ENCODE data around the gene MEGF11. TPM values are rescaled to one million over a fixed set of nuclear protein-coding genes. Genes with fewer than 3 reads are reported as not detected.

The MEGF11 gene
- total and polyA plus RNA-seq, 3 experiments from 2014 or later, result not detected

DNA sequence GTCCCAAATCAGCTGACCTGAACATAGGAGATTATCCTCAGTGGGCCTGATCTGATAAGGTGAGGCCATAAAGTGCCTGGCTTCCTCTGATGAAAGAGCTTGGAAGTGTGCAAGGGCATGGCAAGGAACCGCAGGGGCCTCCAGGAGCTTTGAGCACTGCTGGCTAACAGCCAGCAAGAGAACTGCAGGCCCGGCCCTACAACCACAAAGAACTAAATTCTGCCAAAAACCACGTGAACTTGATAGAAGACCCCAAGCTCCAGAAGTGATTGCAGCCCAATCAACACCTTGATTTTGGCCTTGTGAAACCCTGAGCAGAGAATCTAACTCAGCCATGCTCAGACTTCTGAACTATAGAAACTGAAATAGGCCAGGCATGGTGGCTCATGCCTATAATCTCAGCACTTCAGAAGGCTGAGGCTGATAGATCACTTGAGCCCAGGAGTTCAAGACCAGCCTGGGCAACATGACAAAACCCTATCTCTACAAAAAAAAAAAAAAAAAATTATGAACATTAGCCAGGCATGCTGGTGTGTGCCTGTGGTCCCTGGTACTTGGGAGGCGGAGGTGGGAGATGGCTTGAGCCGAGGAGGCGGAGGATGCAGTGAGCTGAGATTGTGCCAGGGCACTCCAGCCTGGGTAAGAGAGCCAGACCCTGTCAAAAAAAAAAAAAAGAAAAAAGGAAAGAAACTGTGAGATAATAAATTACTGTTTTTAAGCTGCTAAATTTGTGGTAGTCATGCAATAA is 32.2 kb upstream of the MEGF11 start:
- ChIA-PET POLR2A (interaction anchor here (0.7 kb wide), 1 partner anchor 214 kb away, joined by 4 read pairs; no protein-coding TSS in a partner anchor), CTCF (interaction anchor here (0.7 to 2.1 kb wide), 3 partner anchors 9 to 148 kb away, joined by 3 to 6 read pairs (median 3); no protein-coding TSS in a partner anchor)
- H3K36me3 Mint-ChIP-seq, result no peaks in the 10 kb centered on the region
- H3K27ac Mint-ChIP-seq, result peak overlapping the region in 1 of 8 donors; percentile 66
- H3K4me1 Mint-ChIP-seq, result peaks cover 11 to 14% (median 12%) of the 10 kb centered on the region in 3 donors
- H3K27me3 Mint-ChIP-seq, result peaks cover 0 to 4% of the 10 kb centered on the region in 2 donors
- Histone ChIP-seq H3K4me3 (ENCODE audit: low read length) (no peak overlapping the region), H3K27ac (ENCODE audit: low read depth, low read length) (no peak overlapping the region), H3K4me1 (ENCODE audit: insufficient read depth, low read length) (peaks cover 8% of the 10 kb centered on the region), H3K9me3 (ENCODE audit: low read length) (no peaks in the 10 kb centered on the region), H3K36me3 (ENCODE audit: insufficient read depth, low read length) (no peaks in the 10 kb centered on the region), H3K27me3 (ENCODE audit: insufficient read depth, low read length, poor library complexity, severe bottlenecking) (no peaks in the 10 kb centered on the region)
- DNase-seq, result no peak
- no peaks in the 10 kb centered on the region for H3K9me3 Mint-ChIP-seq
- H3K4me3 Mint-ChIP-seq, result no peak overlapping the region

GRCh38 chr15:66284271-66284670 is 30.7 kb upstream of the MEGF11 start:
- Mint-ChIP-seq H3K36me3 (no peaks in the 10 kb centered on the region), H3K9me3 (no peaks in the 10 kb centered on the region), H3K27ac (no peak overlapping the region), H3K27me3 (peaks cover 0 to 13% of the 10 kb centered on the region in 2 donors), H3K4me1 (peaks cover 4 to 7% (median 5%) of the 10 kb centered on the region in 3 donors), H3K4me3 (no peak overlapping the region)
- Histone ChIP-seq H3K9me3 (ENCODE audit: low read length) (no peaks in the 10 kb centered on the region), H3K36me3 (ENCODE audit: insufficient read depth, low read length) (no peaks in the 10 kb centered on the region), H3K27ac (ENCODE audit: low read depth, low read length) (no peak overlapping the region), H3K4me1 (ENCODE audit: insufficient read depth, low read length) (no peaks in the 10 kb centered on the region), H3K27me3 (ENCODE audit: insufficient read depth, low read length, poor library complexity, severe bottlenecking) (no peaks in the 10 kb centered on the region), H3K4me3 (ENCODE audit: low read length) (no peak overlapping the region)
- ChIA-PET CTCF (interaction anchor here (1.3 kb wide), 1 partner anchor 8 kb away, joined by 3 read pairs; no protein-coding TSS in a partner anchor), POLR2A (no interaction called here)
- no peak for DNase-seq

DNA sequence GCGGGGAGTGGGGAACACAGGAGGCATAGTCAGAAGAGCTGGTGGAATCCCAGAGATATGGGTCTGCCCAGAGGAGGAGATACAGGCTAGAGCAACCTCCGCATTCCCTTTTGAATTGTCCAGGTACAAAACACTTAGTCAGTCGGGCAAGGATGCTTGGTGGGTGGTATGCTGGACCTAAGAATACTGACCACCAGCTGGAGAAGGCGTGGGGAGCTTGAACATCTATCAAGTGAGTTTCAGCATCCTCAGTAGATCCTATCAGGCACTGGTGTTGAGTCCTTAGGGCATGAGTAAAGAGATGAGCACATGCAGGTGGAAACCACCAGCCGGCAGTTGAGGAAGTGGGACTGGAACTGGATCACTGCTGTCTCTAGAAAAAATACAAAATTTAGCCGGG is 25.1 kb upstream of the MEGF11 start:
- Mint-ChIP-seq H3K36me3 (no peaks in the 10 kb centered on the region), H3K27me3 (peaks cover 0 to 14% of the 10 kb centered on the region in 2 donors), H3K4me1 (no peaks in the 10 kb centered on the region), H3K9me3 (peaks cover 0 to 4% (median 0%) of the 10 kb centered on the region in 5 donors), H3K27ac (no peak overlapping the region), H3K4me3 (no peak overlapping the region)
- ChIA-PET CTCF (interaction anchor here (1.2 kb wide), 1 partner anchor 9 kb away, joined by 3 read pairs; no protein-coding TSS in a partner anchor), POLR2A (no interaction called here)
- Histone ChIP-seq H3K27ac (ENCODE audit: low read depth, low read length) (no peak overlapping the region), H3K9me3 (ENCODE audit: low read length) (no peaks in the 10 kb centered on the region), H3K27me3 (ENCODE audit: insufficient read depth, low read length, poor library complexity, severe bottlenecking) (no peaks in the 10 kb centered on the region), H3K4me1 (ENCODE audit: insufficient read depth, low read length) (no peaks in the 10 kb centered on the region), H3K36me3 (ENCODE audit: insufficient read depth, low read length) (no peaks in the 10 kb centered on the region), H3K4me3 (ENCODE audit: low read length) (no peak overlapping the region)
- DNase-seq, result no peak

DNA sequence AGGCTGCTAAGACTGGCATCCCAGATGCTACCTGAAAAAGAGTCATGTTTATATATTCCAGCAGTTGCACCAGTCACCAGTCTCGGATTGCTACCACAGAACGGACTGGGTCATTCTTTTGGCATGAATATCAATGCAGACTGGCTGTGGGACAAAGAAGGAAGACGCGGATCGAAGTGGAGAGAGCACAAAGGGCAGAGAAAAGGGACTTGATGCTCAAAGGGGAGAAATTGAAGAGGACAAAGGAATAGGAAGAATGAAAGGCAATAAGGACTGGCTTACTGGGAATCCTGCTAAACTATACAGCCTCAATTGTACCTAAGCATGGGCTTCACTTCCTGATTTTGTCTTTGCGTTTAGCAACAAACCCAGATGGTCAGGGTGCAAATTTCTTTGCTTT is 24.5 kb upstream of the MEGF11 start:
- H3K27me3 ChIP-seq (ENCODE audit: insufficient read depth, low read length, poor library complexity, severe bottlenecking), result no peaks in the 10 kb centered on the region
- POLR2A ChIA-PET, result no interaction called here
- H3K4me1 Mint-ChIP-seq, result no peaks in the 10 kb centered on the region
- H3K4me1 ChIP-seq (ENCODE audit: insufficient read depth, low read length), result no peaks in the 10 kb centered on the region
- CTCF ChIA-PET, result interaction anchor here (1.2 kb wide), 1 partner anchor 10 kb away, joined by 3 read pairs; no protein-coding TSS in a partner anchor
- peaks cover 0 to 4% (median 0%) of the 10 kb centered on the region in 5 donors for H3K9me3 Mint-ChIP-seq
- no peaks in the 10 kb centered on the region for H3K36me3 ChIP-seq (ENCODE audit: insufficient read depth, low read length)
- H3K36me3 Mint-ChIP-seq, result no peaks in the 10 kb centered on the region
- DNase-seq, result no peak
- H3K27ac ChIP-seq (ENCODE audit: low read depth, low read length), result no peak overlapping the region
- H3K4me3 Mint-ChIP-seq, result no peak overlapping the region
- peaks cover 0 to 14% of the 10 kb centered on the region in 2 donors for H3K27me3 Mint-ChIP-seq
- H3K27ac Mint-ChIP-seq, result no peak overlapping the region
- no peaks in the 10 kb centered on the region for H3K9me3 ChIP-seq (ENCODE audit: low read length)
- H3K4me3 ChIP-seq (ENCODE audit: low read length), result no peak overlapping the region

GRCh38 chr15:66276546-66276945 is 23.0 kb upstream of the MEGF11 start:
- ChIA-PET POLR2A (no interaction called here), CTCF (interaction anchor here (0.7 to 0.9 kb wide), 2 partner anchors 9 to 11 kb away, joined by 3 read pairs; no protein-coding TSS in a partner anchor)
- Histone ChIP-seq H3K9me3 (ENCODE audit: low read length) (no peaks in the 10 kb centered on the region), H3K27me3 (ENCODE audit: insufficient read depth, low read length, poor library complexity, severe bottlenecking) (no peaks in the 10 kb centered on the region), H3K27ac (ENCODE audit: low read depth, low read length) (no peak overlapping the region), H3K36me3 (ENCODE audit: insufficient read depth, low read length) (no peaks in the 10 kb centered on the region), H3K4me3 (ENCODE audit: low read length) (no peak overlapping the region), H3K4me1 (ENCODE audit: insufficient read depth, low read length) (no peaks in the 10 kb centered on the region)
- Mint-ChIP-seq H3K4me3 (no peak overlapping the region), H3K4me1 (no peaks in the 10 kb centered on the region), H3K36me3 (no peaks in the 10 kb centered on the region), H3K27me3 (peaks cover 0 to 18% of the 10 kb centered on the region in 2 donors), H3K27ac (no peak overlapping the region), H3K9me3 (peaks cover 0 to 4% (median 0%) of the 10 kb centered on the region in 5 donors)
- no peak for DNase-seq

- Histone ChIP-seq H3K4me3 (ENCODE audit: low read length) (no peak overlapping the region), H3K27ac (ENCODE audit: low read depth, low read length) (no peak overlapping the region), H3K27me3 (ENCODE audit: insufficient read depth, low read length, poor library complexity, severe bottlenecking) (no peaks in the 10 kb centered on the region), H3K4me1 (ENCODE audit: insufficient read depth, low read length) (no peaks in the 10 kb centered on the region), H3K36me3 (ENCODE audit: insufficient read depth, low read length) (no peaks in the 10 kb centered on the region), H3K9me3 (ENCODE audit: low read length) (no peaks in the 10 kb centered on the region)
- Mint-ChIP-seq H3K27me3 (peaks cover 0 to 14% of the 10 kb centered on the region in 2 donors), H3K4me3 (no peak overlapping the region), H3K27ac (peak overlapping the region in 1 of 8 donors; percentile 34), H3K9me3 (peaks cover 0 to 4% (median 0%) of the 10 kb centered on the region in 5 donors), H3K36me3 (no peaks in the 10 kb centered on the region), H3K4me1 (no peaks in the 10 kb centered on the region)
- ChIA-PET CTCF (no interaction called here), POLR2A (no interaction called here)
- no peak for DNase-seq
Observed at GRCh38 chr15:66275352-66275751, 21.8 kb upstream of the MEGF11 start.

DNA sequence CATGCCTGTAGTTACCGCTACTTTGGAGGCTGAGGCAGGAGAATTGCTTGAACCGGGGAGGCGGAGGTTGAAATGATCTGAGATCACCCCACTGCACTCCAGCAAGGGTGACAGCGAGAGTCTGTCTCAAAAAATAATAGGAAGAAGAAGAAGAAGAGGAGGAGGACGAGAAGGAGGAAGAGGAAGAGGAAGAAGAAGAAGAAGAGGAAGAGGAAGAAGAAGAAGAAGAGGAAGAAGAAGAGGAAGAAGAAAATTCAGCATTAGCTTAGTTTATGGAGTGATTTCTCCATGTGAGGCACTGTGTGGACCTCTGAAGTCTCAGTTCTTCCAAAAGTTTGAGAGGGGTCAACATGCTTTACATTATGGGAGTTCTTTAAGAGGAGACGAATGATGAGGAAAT is 17.4 kb upstream of the MEGF11 start:
- no peak overlapping the region for H3K27ac ChIP-seq (ENCODE audit: low read depth, low read length)
- no peak for DNase-seq
- Mint-ChIP-seq H3K4me1 (no peaks in the 10 kb centered on the region), H3K9me3 (peaks cover 0 to 4% (median 0%) of the 10 kb centered on the region in 5 donors), H3K27me3 (peaks cover 6 to 38% of the 10 kb centered on the region in 2 donors), H3K27ac (no peak overlapping the region), H3K36me3 (peaks cover 0 to 2% (median 0%) of the 10 kb centered on the region in 3 donors), H3K4me3 (no peak overlapping the region)
- no peaks in the 10 kb centered on the region for H3K9me3 ChIP-seq (ENCODE audit: low read length)
- POLR2A ChIA-PET, result no interaction called here
- no peaks in the 10 kb centered on the region for H3K27me3 ChIP-seq (ENCODE audit: insufficient read depth, low read length, poor library complexity, severe bottlenecking)
- H3K4me3 ChIP-seq (ENCODE audit: low read length), result no peak overlapping the region
- CTCF ChIA-PET, result interaction anchor here (1.6 kb wide), 1 partner anchor 9 kb away, joined by 3 read pairs; no protein-coding TSS in a partner anchor
- no peaks in the 10 kb centered on the region for H3K4me1 ChIP-seq (ENCODE audit: insufficient read depth, low read length)
- H3K36me3 ChIP-seq (ENCODE audit: insufficient read depth, low read length), result no peaks in the 10 kb centered on the region

DNA sequence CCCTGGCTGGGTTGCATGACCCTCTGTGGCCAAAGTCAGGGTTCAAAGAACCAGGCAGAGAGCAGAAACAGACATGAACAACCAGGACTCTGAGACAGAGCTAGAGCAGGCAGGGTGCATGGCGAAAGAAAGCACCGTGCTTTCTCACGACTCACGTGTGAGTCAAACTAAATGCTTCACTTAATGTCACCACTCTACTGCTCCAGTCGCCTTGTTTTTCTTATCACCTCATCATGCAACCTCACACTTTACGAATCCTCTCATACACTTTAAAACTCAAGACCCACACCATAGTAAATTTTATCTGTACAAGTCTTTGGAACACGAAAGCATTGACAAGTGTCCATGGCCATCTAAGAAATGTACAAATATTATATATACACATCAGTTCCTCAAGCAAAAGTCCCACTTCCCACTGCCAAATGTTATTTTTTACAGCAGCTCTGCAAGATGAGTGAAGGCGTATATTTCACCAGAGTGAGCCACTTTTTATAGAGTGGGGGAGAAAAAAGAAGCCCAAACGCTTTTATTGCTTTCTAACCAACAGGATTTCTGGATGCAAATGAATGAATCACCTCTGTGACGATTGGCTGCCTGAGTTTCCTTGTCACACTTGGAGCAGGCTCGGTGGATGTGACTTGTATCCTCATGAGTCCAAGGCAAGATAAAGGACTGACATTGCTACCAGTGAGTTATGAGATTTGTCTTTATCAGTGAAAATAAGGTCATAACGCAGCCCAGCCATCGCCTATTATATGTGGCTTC is 16.0 kb upstream of the MEGF11 start:
- CTCF ChIA-PET, result no interaction called here

More for the DNA sequence above, 16.0 kb upstream of the MEGF11 start:
- Histone ChIP-seq H3K27ac (ENCODE audit: low read depth, low read length) (no peak overlapping the region), H3K4me3 (ENCODE audit: low read length) (no peak overlapping the region), H3K9me3 (ENCODE audit: low read length) (no peaks in the 10 kb centered on the region), H3K36me3 (ENCODE audit: insufficient read depth, low read length) (no peaks in the 10 kb centered on the region), H3K4me1 (ENCODE audit: insufficient read depth, low read length) (no peaks in the 10 kb centered on the region), H3K27me3 (ENCODE audit: insufficient read depth, low read length, poor library complexity, severe bottlenecking) (no peaks in the 10 kb centered on the region)
- Mint-ChIP-seq H3K36me3 (peaks cover 0 to 2% (median 0%) of the 10 kb centered on the region in 3 donors), H3K4me3 (no peak overlapping the region), H3K9me3 (no peaks in the 10 kb centered on the region), H3K27ac (no peak overlapping the region), H3K4me1 (no peaks in the 10 kb centered on the region), H3K27me3 (peaks cover 6 to 43% of the 10 kb centered on the region in 2 donors)
- DNase-seq, result no peak
- POLR2A ChIA-PET, result no interaction called here
